BJ (cell line): ENCODE measurements around the gene TMEM209. TPM values are rescaled to one million over a fixed set of nuclear protein-coding genes. Genes with fewer than 3 reads are reported as not detected.

Experiments used
- CTCF ChIA-PET: fragments of 350-600 bp; formaldehyde crosslinking; extraction: SDS; loops from one replicate; lab custom pipeline; 2021; ENCODE audit warnings: antibody characterized with exemption, inconsistent platforms; lab: Yijun Ruan, JAX
- POLR2A ChIA-PET: fragments of 300-600 bp; sonication (Branson Sonifier 250); formaldehyde crosslinking; extraction: SDS; loops from one replicate; lab custom pipeline; 2021; ENCODE audit warnings: antibody characterized with exemption; lab: Charles Lee
- DNase-seq: peaks from one replicate; pipeline ENCODE4 v3.0.0-alpha.2; 2011; ENCODE audit warnings: low read depth
- H3K27me3 ChIP-seq: 2 replicates; pipeline ENCODE4 v1.6.0; 2011; ENCODE audit warnings: low read length; ENCODE audit not compliant: control insufficient read depth, insufficient read depth
- H3K36me3 ChIP-seq: 2 replicates; pipeline ENCODE4 v1.5.1; 2011; ENCODE audit warnings: low read length; ENCODE audit not compliant: control insufficient read depth, insufficient read depth
- H3K4me3 ChIP-seq: 2 replicates; pipeline ENCODE4 v1.5.1; 2011; ENCODE audit warnings: low read depth, mild to moderate bottlenecking, control low read depth, low read length
- CTCF ChIP-seq: IDR thresholded peaks from 2 replicates; pipeline ENCODE4 v1.5.1; 2011; ENCODE audit warnings: low read depth, mild to moderate bottlenecking, control low read depth, inconsistent platforms, low read length, moderate library complexity; ENCODE audit not compliant: insufficient read depth
- polyA plus RNA-seq: library from polyadenylated mRNA; depleted of rRNA; stranded (reverse); fragments of >200 nt; gene quantifications from 2 replicates; pipeline ENCODE4 v1.2.3, GENCODE V29; 2011

The TMEM209 gene
- polyA plus RNA-seq, 1 experiment, result 15.5 TPM

GRCh38 chr7:130141161-130141883, 63.9 kb downstream of the TMEM209 start:
- no peak for DNase-seq
- TF ChIP-seq CTCF, result peak; percentile 18; the same call in 1 of the 2 replicates
- peak overlapping the region; percentile 31 for H3K4me3 ChIP-seq
- H3K27me3 ChIP-seq, result no peaks in the 10 kb centered on the region
- ChIA-PET CTCF (interaction anchor here (1.5 kb wide), 1 partner anchor 71 kb away, joined by 4 read pairs; the partner anchor contains the start of gene KLHDC10), POLR2A (interaction anchor here (0.6 kb wide), 1 partner anchor 918 kb away, joined by 4 read pairs; no protein-coding TSS in a partner anchor)
- H3K36me3 ChIP-seq, result peaks cover 1% of the 10 kb centered on the region; the same call in 1 of the 2 replicates

GRCh38 chr7:130140551-130141160, 64.5 kb downstream of the TMEM209 start:
- POLR2A ChIA-PET, result no interaction called here
- DNase-seq, result no peak

DNA sequence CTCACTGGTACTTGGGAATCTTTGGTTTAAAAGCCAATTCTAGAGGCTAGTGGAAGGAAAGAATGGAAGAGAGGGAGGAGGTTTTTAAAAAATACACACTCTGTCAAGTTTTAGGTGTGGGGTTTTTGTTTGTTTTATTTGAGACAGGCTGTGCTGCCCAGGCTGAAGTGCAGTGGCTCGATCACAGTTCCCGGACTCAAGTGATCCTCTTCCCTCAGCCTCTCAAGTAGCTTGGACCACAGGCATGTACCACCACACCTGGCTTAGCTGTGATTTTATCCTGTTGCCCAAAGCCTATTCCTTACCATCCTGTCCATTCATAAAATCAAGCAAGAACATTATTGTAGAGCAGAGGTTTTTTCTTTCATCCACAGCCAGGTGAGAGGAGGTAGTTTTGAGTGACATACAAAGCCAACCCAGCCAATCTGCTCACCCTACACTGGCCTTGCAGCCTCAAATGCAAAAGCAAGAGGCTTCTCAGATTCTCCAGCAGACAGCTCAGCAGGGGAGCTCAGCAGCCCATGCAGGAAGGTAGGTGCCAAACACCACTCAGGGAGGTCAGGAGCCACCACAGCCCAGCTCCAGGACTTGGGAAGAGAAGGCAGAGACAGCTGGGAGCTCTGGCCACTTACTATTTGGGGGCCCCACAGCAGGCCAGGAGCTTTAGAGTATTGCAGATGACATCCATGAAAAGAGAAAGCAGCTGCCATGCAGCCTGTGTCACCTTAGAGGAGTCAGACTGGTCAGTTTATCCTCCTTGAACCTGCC, 65.8 kb downstream of the TMEM209 start:
- no peak overlapping the region for H3K4me3 ChIP-seq
- H3K27me3 ChIP-seq, result no peaks in the 10 kb centered on the region
- H3K36me3 ChIP-seq, result peaks cover 2% of the 10 kb centered on the region; the same call in 1 of the 2 replicates
- TF ChIP-seq CTCF, result no peak
- POLR2A ChIA-PET, result no interaction called here
- CTCF ChIA-PET, result interaction anchor here (0.6 to 1.5 kb wide), 2 partner anchors 10 to 127 kb away, joined by 3 to 5 read pairs; no protein-coding TSS in a partner anchor
- DNase-seq, result no peak

More at GRCh38 chr7:130140551-130141160, 64.5 kb downstream of the TMEM209 start:
- no peaks in the 10 kb centered on the region for H3K27me3 ChIP-seq
- CTCF ChIA-PET, result no interaction called here
- TF ChIP-seq CTCF, result no peak
- no peak overlapping the region for H3K4me3 ChIP-seq
- peaks cover 1% of the 10 kb centered on the region; the same call in 1 of the 2 replicates for H3K36me3 ChIP-seq

DNA sequence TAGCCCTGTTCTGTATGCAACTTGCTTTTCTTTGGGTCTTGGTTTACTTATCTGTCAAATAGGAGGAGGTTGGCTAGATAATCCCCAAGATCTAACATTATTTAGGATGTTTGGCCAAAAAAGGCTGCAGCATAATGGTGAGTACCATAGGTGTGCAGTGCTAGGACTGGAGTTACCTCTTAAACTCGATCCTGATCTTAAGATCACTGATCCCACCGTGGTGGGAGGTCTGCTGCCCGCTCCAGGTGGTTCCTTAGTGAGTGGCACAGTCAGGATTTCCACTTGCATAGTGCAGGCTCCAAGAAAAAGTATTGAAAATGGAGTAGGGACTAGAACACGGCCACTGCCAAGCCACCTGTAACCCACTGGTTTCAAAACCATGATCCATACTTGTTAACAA, 68.0 kb downstream of the TMEM209 start:
- H3K4me3 ChIP-seq, result no peak overlapping the region
- TF ChIP-seq CTCF, result no peak

More for the DNA sequence above, 68.0 kb downstream of the TMEM209 start:
- no peak for DNase-seq
- no peaks in the 10 kb centered on the region for H3K27me3 ChIP-seq
- ChIA-PET POLR2A (no interaction called here), CTCF (no interaction called here)
- peaks cover 2% of the 10 kb centered on the region; the same call in 1 of the 2 replicates for H3K36me3 ChIP-seq
